GM04504 (cell line): ENCODE data around the gene PARP16.
"Not testable (repeated sequence)": the region's sequence is repeated elsewhere in the genome, so short reads cannot be mapped to it uniquely, and the experiment has no call there.

Experiments used
- DNase-seq: peaks from one replicate; pipeline ENCODE4 v3.0.0-alpha.2; 2012; ENCODE audit warnings: low read depth

Gene PARP16

DNA sequence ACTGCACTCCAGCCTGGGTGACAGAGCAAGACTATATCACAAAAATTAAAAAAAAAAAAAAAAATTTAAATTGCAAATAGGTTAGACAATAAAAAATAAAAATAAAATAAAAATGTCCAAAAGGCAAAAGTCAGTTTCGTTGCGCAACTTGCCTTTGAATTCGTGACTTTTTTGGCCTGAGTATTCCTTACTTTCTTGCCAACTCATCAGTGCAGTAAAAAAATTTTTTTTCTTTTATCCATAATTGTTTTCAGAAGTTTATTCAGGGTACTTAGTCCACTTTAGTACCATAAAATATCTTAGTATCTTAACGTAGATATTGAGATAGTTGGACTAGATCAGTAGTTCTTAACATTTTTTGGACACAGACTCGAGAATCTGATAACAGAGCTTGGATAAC lies 53.0 kb downstream of the PARP16 start:
- DNase-seq: no peak

DNA sequence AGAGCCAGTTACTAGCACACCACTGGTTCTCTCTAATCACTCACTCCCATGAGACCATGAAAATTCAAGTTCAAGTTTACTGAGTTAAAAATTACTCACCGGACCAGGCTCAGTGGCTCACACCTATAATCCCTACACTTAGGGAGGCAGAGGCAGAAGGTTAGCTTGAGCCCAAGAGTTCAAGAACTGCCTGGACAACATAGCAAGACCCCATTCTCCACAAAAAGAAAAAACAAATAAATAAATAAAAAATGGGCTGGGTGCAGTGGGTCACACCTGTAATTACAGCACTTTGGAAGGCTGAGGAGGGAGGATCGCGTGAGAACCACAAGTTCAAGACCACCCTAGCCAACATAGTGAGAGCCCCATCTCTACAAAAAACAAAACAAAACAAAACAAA lies 54.2 kb downstream of the PARP16 start:
- DNase-seq: no peak

DNA sequence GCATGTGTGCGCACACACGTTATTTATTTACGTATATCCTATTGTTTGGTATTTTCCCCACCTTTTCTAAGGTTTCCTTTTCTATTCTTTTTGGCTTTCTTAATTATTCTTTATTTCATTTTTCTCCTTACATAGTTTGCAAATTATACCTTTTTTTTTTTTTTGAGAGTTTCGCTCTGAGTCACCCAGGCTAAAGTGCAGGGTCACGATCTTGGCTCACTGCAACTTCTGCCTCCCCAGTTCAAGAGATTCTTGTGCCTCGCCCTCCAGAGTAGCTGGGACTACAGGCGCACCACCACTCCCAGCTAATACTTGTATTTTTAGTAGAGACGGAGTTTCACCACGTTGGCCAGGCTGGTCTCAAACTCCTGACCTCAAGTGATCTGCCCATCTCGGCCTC lies 55.4 kb downstream of the PARP16 start:
- DNase-seq: no peak

DNA sequence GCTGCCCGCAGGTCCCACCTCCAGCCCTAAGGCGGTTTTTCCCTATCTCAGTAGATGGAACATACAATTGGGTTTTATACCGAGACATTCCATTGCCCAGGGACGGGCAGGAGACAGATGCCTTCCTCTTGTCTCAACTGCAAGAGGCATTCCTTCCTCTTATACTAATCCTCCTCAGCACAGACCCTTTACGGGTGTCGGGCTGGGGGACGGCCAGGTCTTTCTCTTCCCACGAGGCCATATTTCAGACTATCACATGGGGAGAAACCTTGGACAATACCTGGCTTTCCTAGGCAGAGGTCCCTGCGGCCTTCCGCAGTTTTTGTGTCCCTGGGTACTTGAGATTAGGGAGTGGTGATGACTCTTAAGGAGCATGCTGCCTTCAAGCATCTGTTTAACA lies 59.8 kb downstream of the PARP16 start:
- DNase-seq: not testable (repeated sequence)

DNA sequence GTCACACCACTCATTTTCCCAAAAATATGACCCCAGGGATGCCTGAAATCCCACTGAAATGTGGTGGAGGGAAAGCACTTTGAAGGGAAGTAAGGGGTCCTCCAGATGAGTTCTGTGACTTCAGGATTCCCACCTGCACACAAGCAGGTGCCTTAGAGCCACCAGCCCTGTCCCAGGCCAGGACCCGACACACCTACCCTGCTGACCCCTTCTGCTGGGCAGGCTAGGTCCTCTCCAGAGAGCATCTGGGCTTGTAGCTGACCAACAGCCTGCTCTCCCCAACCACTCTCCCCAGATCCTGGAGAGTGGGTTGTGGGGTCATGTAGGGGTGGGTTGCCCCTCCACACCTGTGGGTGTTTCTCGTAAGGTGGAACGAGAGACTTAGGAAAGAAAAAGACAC lies 60.5 kb downstream of the PARP16 start:
- DNase-seq: no peak

DNA sequence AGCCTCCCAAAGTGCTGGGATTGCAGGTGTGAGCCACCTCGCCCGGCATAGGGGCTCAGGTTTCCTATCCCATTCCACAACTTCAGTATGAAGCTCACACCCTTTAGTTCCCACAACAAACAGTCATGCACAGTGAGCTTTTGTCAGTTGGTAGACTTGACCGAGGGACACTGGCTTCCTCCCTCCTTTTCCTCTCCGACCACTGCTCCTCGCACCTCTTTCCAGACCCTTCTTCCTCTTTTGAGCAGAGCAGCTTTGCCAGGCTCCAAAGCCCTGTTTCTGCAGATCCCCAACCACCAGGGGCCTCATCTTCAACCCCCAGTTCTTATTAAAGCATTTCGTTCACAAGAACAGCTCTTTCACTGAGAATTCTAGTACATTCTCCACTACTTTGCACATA lies 62.7 kb downstream of the PARP16 start:
- DNase-seq: no peak

DNA sequence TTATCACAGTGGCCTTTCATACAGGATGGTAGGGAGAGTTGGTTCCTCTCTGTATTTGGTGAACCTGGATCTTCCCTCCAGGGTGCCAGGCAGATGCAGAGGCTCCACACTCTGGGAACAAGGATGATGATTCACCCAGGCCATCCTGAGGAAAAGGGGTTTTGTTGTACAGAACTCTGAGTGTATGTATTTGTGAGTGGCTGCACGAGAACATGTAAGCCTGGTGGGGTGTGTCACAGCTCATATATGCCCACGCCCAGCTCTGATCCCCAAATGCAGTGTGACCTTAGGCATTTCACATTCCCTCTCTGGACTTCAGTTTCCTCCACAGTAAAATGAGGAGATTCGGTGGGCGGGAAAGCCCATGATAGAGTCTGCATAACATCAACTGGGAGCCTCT lies 63.8 kb downstream of the PARP16 start:
- no peak for DNase-seq

DNA sequence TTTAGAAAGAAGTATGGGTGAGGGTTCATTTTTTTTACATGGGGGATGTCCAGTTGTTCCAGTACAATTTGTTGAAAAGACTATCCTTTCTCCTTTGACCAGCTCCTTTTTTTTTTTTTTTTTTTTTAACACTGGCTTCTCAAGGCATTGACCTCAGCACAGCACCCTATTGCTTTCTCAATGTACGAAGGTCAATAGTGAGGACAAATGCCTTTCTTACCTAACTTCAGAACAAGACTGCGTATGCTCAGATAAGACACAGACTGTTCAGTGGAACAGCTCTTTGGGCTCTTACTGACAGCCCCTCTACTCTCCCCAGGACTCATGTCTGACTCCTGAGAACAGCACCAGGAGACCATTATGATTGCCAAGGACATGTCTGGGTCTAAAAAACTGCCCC lies 65.0 kb downstream of the PARP16 start:
- DNase-seq: no peak

DNA sequence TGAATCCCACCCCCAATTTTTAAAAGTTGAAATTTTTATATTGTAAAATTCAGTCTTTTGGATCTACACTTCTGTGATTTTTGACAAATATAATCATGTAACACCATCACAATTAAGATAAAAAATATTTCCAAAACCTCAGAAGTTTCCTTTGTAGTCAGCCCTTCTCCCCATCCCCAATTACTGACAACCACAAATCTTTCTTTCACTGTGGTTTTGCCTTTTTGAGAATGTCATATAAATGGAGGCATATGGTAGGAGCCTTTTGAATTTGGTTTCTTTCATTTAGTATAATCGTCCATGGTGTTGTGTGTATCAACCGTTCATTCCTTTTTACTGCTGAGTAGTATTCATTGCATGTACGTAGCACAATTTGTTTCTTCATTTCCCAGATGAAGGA lies 67.5 kb downstream of the PARP16 start:
- DNase-seq: no peak

DNA sequence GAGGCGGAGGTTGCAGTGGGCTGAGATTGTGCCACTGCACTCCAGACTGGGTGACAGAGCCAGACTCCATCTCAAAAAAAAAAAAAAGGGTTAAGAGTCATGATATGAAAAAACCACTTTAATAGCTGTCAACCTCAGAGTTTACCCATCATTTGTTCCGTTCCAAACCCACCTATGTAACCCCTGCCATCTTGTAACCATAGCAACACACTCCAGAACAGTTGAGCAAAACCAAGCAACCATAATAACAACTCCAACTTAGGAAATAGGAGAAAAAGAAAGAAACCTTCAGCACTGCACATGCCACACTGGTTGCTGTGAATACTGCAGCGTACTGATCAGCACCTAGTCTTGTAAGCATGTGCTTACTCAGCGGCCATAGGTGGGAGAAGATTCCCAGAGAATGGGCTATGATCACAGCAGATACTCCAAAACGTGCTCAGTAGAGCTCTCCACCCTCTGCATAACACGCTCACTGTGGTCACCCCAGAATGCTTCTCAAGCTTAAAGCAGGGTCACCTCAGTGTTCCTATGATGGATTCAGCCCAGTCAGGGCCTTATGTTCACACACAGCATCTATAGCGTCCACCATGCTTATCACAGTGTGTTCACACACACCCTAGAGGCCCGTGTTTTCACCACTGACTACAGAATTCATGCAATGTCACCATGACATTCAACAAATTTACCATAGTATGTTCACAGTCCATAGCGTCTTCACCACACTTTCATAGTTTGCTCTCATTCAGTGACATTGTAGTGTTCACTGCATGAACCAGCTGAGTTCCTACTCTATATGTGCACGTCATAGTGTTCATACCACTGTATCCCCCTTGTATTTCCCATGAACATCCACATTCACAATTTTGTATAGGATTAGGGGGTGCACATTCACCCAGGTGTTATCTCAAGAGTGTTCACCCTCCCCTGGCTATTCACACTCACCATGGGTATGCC lies 68.9 kb downstream of the PARP16 start:
- DNase-seq: no peak

DNA sequence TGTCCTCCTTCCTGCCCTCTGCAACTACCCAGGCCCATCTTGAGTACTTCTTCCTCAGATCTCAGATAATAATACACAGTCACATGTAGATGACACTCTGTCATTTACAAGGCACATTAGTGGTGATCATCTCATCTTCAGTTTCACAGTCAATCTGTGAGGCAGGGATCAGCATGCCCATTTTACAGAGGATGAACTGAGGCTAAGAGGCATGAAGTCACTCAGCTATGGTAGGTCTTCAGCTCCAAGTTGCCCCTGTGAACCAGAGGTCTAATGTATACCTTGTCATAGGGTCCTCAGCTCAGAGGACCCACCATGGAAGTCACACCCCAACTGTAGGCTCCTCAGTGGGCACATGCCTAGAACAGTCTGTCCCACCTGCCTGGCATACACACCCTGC lies 71.2 kb downstream of the PARP16 start:
- no peak for DNase-seq

DNA sequence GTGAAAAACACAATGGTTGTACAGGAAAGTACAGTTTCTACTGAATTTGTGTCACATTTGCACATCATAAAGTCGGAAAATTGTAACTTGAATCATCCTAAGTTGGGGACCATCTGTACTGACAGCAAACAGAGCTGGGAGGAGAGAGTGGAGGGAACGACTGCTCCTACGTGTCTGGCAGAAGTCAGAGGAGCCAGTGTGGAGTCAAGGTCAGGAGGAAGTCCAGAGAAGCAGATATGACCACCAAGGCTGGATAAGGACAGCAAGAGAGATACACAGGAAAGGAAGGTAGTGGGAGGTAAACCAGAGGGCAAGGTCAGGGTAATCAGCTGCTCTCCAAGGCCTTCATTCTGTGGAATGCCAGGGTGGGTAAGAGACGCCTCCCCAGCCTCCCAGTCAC lies 72.7 kb downstream of the PARP16 start:
- DNase-seq: no peak

DNA sequence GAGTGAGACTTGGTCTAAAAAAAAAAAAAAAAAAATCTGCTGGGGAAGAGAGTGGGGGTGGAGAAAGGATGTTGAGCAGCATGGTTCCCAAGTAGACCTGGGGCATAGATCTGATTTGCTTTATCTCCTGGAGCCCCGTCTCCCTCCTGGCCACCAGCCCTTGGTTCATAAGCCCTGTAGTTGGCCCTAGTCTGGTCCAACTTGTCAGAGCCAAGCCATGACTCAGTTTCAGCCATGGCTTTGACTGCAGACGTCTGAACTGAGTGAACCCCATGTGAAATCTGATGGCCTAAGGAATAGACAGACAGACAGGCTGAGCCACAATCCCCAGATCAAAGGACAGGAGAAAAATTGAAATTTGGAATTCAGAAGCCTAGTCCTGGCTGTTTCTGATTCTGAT lies 73.4 kb downstream of the PARP16 start:
- no peak for DNase-seq

DNA sequence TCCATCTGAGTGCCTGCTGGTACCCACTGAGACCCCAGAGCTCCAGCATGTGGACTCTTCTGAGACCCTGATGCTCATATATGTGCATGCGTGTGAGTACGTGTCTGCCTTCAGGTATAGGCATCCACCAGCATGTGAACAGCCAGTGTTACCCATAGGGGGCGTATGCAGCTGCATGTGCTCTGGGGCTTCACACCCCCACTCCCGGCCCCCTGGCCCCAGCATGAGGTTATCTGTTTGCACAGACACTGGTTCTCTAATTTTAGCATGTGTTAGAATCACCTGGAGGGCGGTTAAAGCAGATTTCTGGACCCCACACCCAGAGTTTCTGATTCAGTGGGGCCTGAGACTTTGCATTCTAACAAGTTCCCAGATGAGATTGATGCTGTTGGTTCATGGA lies 74.6 kb downstream of the PARP16 start:
- DNase-seq: no peak

DNA sequence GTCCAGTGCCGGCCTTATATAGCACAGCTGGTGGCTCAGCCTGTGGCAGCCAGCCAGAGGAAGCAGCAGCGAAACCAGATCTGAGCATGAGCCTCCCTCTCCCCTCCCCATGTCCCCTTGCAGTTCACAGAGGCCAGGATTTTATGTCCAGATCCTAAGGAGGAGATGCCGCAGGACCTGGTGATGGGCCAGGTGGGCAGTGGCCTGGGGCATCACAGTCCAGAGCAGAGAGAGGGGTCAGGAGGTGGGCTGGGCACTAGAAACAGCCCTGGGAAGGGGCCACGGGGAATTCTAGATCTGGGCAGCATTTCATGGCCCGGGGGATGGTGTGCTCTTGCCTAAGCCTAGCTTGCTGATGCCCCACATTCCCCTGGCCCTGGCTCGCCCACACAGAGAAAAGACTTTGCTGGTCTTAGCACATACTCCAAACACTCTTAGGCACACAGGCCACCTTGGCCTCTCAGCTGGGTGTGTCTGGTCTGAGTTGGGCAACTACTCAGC lies 75.2 kb downstream of the PARP16 start:
- DNase-seq: no peak

DNA sequence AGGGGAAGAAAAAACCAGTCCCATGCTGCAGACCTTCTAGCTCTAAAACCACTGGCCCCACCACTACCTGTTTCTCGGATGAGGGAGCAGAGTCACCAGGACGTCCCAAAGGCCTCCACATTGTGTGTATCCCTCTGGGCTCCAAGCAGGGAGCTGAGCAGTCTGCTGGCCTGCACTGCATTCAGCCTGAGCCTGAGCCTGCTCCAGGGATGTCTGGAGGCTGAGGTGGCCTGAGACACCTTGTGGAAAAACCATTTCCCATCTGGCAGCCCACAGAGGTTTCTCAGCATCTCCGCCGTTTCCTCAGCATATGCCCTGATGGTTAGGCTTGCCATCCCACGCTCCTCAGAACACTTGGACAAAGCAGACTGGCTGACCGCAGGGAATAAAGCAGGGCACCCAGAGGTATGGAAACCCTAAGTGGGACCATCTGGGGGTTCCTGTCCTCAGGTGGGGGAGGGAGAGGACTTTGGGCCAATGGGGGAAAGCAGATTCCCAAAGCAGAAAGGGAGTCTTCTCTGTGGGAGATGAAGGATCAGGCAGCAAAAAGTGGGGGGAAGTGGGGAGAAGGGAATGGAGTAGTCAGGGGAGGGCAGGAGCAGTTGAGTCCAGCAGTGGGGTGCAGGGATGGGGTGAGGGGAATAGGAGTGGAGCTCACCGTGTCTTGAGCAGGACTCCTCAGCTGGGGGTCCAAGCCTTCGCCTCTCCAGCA lies 75.8 kb downstream of the PARP16 start, which contains the start of gene CILP:
Gene CILP (minus strand): TSS at position 704 of the 712 bp plus-strand sequence. CDS start 1,718 bp downstream, outside the sequence.
- no peak for DNase-seq

DNA sequence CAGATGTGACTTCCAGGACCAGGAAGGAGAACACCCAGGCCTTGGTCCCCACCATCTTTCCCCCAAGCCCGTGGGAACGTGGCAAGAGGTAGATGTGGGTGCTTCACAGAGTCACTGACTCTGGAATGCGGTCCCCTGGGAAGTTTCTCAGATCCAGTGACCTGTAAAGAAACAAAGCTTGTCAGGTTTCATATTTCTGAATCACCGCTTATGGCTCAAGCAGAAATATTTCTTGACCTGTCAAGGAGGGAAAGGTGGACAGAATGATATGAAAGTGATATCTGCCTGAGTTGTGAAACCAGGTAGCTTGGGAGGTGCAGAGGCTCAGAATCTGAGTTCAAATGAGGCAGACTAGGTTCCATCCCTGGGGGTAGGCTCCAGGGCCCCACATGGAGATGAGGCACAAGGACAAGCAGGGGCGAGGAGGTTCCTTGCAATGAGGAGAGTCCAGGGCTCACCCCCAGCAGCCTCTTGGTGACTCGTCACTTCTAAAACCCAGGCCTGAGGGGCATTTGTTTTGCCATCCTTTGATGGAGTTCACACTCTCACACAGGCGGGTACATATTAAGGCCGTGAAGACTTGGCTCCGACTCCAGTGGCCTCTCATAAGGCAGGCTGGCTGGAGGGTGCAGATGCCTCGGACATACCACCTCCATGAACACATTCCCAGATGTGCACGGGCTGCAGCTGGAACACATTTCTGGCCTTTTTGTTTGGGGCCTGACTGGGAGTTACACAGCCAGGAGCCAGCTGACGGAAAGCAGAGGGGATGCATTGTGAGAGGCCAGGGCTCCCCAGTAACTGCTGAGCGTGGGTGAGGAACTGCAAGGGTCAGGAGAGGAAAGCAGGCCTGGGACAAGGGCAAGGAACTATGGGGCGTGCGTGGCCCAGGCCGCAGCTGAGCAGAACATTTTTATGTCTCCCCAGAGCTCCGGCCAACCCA lies 76.7 kb downstream of the PARP16 start:
- no peak for DNase-seq

DNA sequence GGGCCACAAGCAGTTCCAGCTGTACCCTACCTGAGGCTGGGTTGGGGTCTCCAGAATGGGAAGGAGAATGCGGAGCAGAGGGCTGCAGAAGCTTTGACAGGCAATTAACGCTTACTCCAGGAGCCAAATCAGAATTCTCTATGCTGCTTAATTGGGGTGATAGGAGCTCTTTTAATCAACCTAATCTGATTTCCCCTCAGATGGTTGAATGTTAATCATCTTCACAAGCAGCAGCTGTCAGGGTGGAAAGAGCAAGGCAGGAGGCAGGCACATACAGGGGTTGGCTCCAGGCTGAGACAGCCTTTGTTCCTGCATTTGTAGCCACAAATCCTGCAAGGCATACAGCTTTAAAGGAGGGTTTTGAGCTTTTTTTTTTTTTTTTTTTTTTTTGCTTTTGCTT lies 78.0 kb downstream of the PARP16 start:
- DNase-seq: no peak
